ENCODE results near the gene DOCK4. TPM values are rescaled to one million over a fixed set of nuclear protein-coding genes. Genes with fewer than 3 reads are reported as not detected.

Gene DOCK4
- total and polyA plus RNA-seq, 10 of the 15 experiments (the other 5 are each of a cell fraction or from before 2014, with no cell fraction given): 0.03 to 0.73 (median 0.38) TPM

DNA sequence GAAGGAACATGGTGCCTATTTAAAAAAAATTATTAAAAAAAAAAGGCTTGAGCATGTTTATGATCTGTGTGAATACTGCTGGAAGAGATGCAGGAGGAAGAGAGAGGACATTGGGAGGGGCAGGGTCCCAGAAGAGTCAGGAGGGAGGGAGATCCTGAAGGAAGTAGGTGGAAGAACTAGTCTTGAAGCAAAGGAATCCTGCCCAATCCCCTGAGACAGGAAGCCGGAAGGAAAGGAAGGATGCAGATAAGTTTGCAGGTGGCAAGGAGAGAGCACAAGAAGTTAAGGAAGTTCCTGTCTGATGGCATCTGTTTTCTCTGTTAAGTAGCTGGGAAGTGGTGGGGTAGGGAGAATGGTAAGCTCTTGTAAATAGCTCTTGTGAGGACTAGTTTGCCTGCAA, 318.5 kb downstream of the DOCK4 start:
- Histone ChIP-seq H3K4me1 (ENCODE audit: control insufficient read depth, insufficient read depth, low read length) (no peaks in the 10 kb centered on the region), H3K79me2 (ENCODE audit: control insufficient read depth, insufficient read depth, low read length) (no peaks in the 10 kb centered on the region), H3K27me3 (replicated peaks in 1 of 2; ENCODE audit: control insufficient read depth in 2 of 2, insufficient read depth in 2 of 2, low read length in 1 of 2) (no peaks in the 10 kb centered on the region), H4K20me1 (ENCODE audit: control insufficient read depth, insufficient read depth) (no peaks in the 10 kb centered on the region), H3K9ac (ENCODE audit: control insufficient read depth, insufficient read depth, low read length) (no peak overlapping the region), H3K9me3 (replicated peaks; ENCODE audit: control insufficient read depth, insufficient read depth, low read length) (no peaks in the 10 kb centered on the region), H3K4me3 (no peak overlapping the region), H3K4me2 (ENCODE audit: control insufficient read depth, insufficient read depth) (no peak overlapping the region), H3K36me3 (ENCODE audit: control insufficient read depth in 2 of 2, insufficient read depth in 2 of 2, low read length in 1 of 2) (no peaks in the 10 kb centered on the region), H3K27ac (ENCODE audit: control insufficient read depth, insufficient read depth) (no peak overlapping the region), H2AFZ (ENCODE audit: control insufficient read depth, low read depth, low read length) (no peak overlapping the region)
- DNase-seq (ENCODE audit: low read depth, low spot score) (no peak), ATAC-seq (no peak), FAIRE-seq (no peak)
- no TSS peak for BruUV-seq (replicated peaks)
- ChIA-PET RAD21 (ENCODE audit: unreplicated experiment) (no interaction called here), SMC1A (ENCODE audit: uncharacterized antibody, unreplicated experiment) (no interaction called here), POLR2A (no interaction called here), CTCF (no interaction called here)
- WGBS (ENCODE audit: insufficient coverage, insufficient replicate concordance, low lambda C conversion rate, missing lambda C conversion rate): 100% methylated on average over 1 of the region's 1 CpG
- in situ Hi-C loops (cut with MboI): no loop called here
- intact Hi-C loops (cut with micrococcal nuclease; ENCODE audit: unreplicated experiment): no loop called here
- TF ChIP-seq, protein P1, sequence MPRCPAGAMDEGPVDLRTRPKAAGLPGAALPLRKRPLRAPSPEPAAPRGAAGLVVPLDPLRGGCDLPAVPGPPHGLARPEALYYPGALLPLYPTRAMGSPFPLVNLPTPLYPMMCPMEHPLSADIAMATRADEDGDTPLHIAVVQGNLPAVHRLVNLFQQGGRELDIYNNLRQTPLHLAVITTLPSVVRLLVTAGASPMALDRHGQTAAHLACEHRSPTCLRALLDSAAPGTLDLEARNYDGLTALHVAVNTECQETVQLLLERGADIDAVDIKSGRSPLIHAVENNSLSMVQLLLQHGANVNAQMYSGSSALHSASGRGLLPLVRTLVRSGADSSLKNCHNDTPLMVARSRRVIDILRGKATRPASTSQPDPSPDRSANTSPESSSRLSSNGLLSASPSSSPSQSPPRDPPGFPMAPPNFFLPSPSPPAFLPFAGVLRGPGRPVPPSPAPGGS (IDR thresholded peaks at IDR 0.05; ENCODE audit: borderline replicate concordance, insufficient read depth, low read depth, low read length, poor library complexity, severe bottlenecking): no peak
- TF ChIP-seq, protein P2, sequence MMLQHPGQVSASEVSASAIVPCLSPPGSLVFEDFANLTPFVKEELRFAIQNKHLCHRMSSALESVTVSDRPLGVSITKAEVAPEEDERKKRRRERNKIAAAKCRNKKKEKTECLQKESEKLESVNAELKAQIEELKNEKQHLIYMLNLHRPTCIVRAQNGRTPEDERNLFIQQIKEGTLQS (IDR thresholded peaks at IDR 0.05; ENCODE audit: borderline replicate concordance, extremely low read depth, low read depth, low read length): no peak
- no peak for TF ChIP-seq SIN3A (IDR thresholded peaks at IDR 0.05; ENCODE audit: low read depth, low read length)
- TF ChIP-seq TBL1XR1 (IDR thresholded peaks at IDR 0.05; ENCODE audit: low read depth, low read length): no peak
- TF ChIP-seq, protein P3, sequence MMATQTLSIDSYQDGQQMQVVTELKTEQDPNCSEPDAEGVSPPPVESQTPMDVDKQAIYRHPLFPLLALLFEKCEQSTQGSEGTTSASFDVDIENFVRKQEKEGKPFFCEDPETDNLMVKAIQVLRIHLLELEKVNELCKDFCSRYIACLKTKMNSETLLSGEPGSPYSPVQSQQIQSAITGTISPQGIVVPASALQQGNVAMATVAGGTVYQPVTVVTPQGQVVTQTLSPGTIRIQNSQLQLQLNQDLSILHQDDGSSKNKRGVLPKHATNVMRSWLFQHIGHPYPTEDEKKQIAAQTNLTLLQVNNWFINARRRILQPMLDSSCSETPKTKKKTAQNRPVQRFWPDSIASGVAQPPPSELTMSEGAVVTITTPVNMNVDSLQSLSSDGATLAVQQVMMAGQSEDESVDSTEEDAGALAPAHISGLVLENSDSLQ (IDR thresholded peaks at IDR 0.05): no peak
- TF ChIP-seq HDGF (IDR thresholded peaks at IDR 0.05): no peak
- TF ChIP-seq HDAC2 (IDR thresholded peaks at IDR 0.05): no peak
- TF ChIP-seq, protein P4, sequence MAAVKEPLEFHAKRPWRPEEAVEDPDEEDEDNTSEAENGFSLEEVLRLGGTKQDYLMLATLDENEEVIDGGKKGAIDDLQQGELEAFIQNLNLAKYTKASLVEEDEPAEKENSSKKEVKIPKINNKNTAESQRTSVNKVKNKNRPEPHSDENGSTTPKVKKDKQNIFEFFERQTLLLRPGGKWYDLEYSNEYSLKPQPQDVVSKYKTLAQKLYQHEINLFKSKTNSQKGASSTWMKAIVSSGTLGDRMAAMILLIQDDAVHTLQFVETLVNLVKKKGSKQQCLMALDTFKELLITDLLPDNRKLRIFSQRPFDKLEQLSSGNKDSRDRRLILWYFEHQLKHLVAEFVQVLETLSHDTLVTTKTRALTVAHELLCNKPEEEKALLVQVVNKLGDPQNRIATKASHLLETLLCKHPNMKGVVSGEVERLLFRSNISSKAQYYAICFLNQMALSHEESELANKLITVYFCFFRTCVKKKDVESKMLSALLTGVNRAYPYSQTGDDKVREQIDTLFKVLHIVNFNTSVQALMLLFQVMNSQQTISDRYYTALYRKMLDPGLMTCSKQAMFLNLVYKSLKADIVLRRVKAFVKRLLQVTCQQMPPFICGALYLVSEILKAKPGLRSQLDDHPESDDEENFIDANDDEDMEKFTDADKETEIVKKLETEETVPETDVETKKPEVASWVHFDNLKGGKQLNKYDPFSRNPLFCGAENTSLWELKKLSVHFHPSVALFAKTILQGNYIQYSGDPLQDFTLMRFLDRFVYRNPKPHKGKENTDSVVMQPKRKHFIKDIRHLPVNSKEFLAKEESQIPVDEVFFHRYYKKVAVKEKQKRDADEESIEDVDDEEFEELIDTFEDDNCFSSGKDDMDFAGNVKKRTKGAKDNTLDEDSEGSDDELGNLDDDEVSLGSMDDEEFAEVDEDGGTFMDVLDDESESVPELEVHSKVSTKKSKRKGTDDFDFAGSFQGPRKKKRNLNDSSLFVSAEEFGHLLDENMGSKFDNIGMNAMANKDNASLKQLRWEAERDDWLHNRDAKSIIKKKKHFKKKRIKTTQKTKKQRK (IDR thresholded peaks at IDR 0.05; ENCODE audit: low read depth, low read length): no peak
- TF ChIP-seq HDAC6 (IDR thresholded peaks at IDR 0.05; ENCODE audit: unreplicated experiment): no peak
- TF ChIP-seq, protein P5, sequence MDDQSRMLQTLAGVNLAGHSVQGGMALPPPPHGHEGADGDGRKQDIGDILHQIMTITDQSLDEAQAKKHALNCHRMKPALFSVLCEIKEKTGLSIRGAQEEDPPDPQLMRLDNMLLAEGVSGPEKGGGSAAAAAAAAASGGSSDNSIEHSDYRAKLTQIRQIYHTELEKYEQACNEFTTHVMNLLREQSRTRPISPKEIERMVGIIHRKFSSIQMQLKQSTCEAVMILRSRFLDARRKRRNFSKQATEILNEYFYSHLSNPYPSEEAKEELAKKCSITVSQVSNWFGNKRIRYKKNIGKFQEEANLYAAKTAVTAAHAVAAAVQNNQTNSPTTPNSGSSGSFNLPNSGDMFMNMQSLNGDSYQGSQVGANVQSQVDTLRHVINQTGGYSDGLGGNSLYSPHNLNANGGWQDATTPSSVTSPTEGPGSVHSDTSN (IDR thresholded peaks at IDR 0.05; ENCODE audit: insufficient replicate concordance, low read depth, low read length): no peak
- TF ChIP-seq, protein P6, sequence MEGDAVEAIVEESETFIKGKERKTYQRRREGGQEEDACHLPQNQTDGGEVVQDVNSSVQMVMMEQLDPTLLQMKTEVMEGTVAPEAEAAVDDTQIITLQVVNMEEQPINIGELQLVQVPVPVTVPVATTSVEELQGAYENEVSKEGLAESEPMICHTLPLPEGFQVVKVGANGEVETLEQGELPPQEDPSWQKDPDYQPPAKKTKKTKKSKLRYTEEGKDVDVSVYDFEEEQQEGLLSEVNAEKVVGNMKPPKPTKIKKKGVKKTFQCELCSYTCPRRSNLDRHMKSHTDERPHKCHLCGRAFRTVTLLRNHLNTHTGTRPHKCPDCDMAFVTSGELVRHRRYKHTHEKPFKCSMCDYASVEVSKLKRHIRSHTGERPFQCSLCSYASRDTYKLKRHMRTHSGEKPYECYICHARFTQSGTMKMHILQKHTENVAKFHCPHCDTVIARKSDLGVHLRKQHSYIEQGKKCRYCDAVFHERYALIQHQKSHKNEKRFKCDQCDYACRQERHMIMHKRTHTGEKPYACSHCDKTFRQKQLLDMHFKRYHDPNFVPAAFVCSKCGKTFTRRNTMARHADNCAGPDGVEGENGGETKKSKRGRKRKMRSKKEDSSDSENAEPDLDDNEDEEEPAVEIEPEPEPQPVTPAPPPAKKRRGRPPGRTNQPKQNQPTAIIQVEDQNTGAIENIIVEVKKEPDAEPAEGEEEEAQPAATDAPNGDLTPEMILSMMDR (IDR thresholded peaks at IDR 0.05 in 2 of 3, conservative IDR thresholded peaks at IDR 0.05 in 1 of 3; ENCODE audit: control insufficient read depth in 2 of 3, extremely low read depth in 1 of 3, insufficient read depth in 1 of 3, low read depth in 3 of 3, low read length in 3 of 3): no peak
- TF ChIP-seq RAD21 (IDR thresholded peaks at IDR 0.05; ENCODE audit: insufficient read depth, low read depth, low read length): no peak
